A673 (cell line): ENCODE measurements around the gene SIDT2.

Experiments
- CTCF ChIP-seq: fragments of 300-800, 200-600 bp; sonication (generic); conservative IDR thresholded peaks from 2 replicates; pipeline ENCODE4 v1.5.1; 2017; ENCODE audit warnings: low read depth, mild to moderate bottlenecking, antibody characterized with exemption, low read length, moderate library complexity, mixed read lengths
- EZH2 ChIP-seq: fragments of 200-600 bp; sonication (generic); IDR thresholded peaks from 2 replicates; pipeline ENCODE4 v1.6.1; 2017; ENCODE audit warnings: borderline replicate concordance, low read depth, mild to moderate bottlenecking, mixed read lengths, antibody characterized with exemption, low read length; ENCODE audit not compliant: poor library complexity, severe bottlenecking

GRCh38 chr11:117199053-117199915 lies 20.7 kb downstream of the SIDT2 start, which contains the start of gene TAGLN:
- TF ChIP-seq EZH2 = no peak
- TF ChIP-seq CTCF = no peak
